Kidney (tissue), 14 donors: ENCODE data around the gene CGRRF1. TPM values are rescaled to one million over a fixed set of nuclear protein-coding genes. Genes with fewer than 3 reads are reported as not detected.

Experiments
- DNase-seq, 5 donors: peaks; one replicate each; pipeline ENCODE4 v3.0.0-alpha.2; 2013 to 2020
- FAIRE-seq: peaks from 2 replicates; lab custom pipeline; 2012; peaks lifted over from hg19 to GRCh38; lab: Jason Lieb, UNC
- H3K27ac ChIP-seq, 2 donors: one replicate each; pipeline ENCODE4 v1.7.0; 2013; ENCODE audit warnings: low read depth in 2 of 2, low read length in 2 of 2, inconsistent platforms in 1 of 2
- H3K27me3 ChIP-seq: one replicate; pipeline ENCODE4 v1.7.1; 2013; ENCODE audit warnings: low read length, inconsistent platforms; ENCODE audit not compliant: control insufficient read depth, insufficient read depth
- H3K36me3 ChIP-seq, 3 donors: one replicate each; pipeline versions ENCODE4 v1.7.0 to v1.7.1; 2013; ENCODE audit warnings: low read length in 3 of 3, control low read depth in 1 of 3, inconsistent platforms in 1 of 3; ENCODE audit not compliant: insufficient read depth in 3 of 3, control insufficient read depth in 2 of 3
- H3K4me1 ChIP-seq, 3 donors: one replicate each; pipeline versions ENCODE4 v1.7.0 to v1.7.1; 2013; ENCODE audit warnings: low read length in 3 of 3, inconsistent platforms in 1 of 3, low read depth in 1 of 3; ENCODE audit not compliant: control insufficient read depth in 2 of 3, insufficient read depth in 2 of 3
- H3K4me3 ChIP-seq, 3 donors: one replicate each; pipeline versions ENCODE4 v1.7.0 to v1.8.1; 2013; ENCODE audit warnings: low read length in 3 of 3, control low read depth in 1 of 3, inconsistent platforms in 1 of 3
- H3K9ac ChIP-seq, 3 donors: one replicate each; pipeline versions ENCODE4 v1.7.0 to v1.7.1; 2013; ENCODE audit warnings: low read length in 3 of 3, control low read depth in 1 of 3, inconsistent platforms in 1 of 3
- H3K9me3 ChIP-seq, 3 donors: one replicate each; pipeline versions ENCODE4 v1.7.0 to v1.7.1; 2013; ENCODE audit warnings: low read length in 3 of 3, control low read depth in 1 of 3, inconsistent platforms in 1 of 3; ENCODE audit not compliant: control insufficient read depth in 2 of 3, insufficient read depth in 1 of 3
- CTCF ChIP-seq: IDR thresholded peaks from 3 replicates; pipeline ENCODE4 v1.5.1; 2012; ENCODE audit warnings: mild to moderate bottlenecking, moderate library complexity, borderline replicate concordance; ENCODE audit not compliant: insufficient read depth; ENCODE audit errors: extremely low read depth
- intact Hi-C: fragments of 100-400 bp; cut with DNase I; formaldehyde crosslinking; loops from one replicate; pipeline ENCODE4 v1.11.1; 2022
- polyA plus RNA-seq: library from polyadenylated mRNA; stranded (reverse); fragments of 350-450 nt; fragmentation: Illumina TruSeq; extraction: RNeasy Lipid Tissue Mini Kit (QIAGEN cat#74804); gene quantifications from one replicate; pipeline ENCODE4 v1.2.3, GENCODE V29; 2014; ENCODE audit warnings: low read depth, low replicate concordance; ENCODE audit not compliant: insufficient read depth
- total RNA-seq: library from RNA; stranded (reverse); fragmentation: NEBNext Ultra II Directional; extraction: Animal tissue kit (Norgen Biotek cat#: 25700); gene quantifications from one replicate; pipeline ENCODE4 v1.2.1, GENCODE V29; 2021
- donor health status: control.
- donor health status: control.
- donor health status: control.
- donor health status: control.
- donor health status: control.
- donor health status: DM: yes; HTN: yes; CAD: no.
- donor health status: Normal renal cell carcinoma (clear cell type).

The CGRRF1 gene
- total and polyA plus RNA-seq, 2 donors from 2014 or later, result 19.6 to 26.2 TPM

- TF ChIP-seq CTCF, result no peak
- H3K36me3 ChIP-seq, result peaks cover 0 to 2% (median 0%) of the 10 kb centered on the region in 3 donors
- H3K4me1 ChIP-seq, result peaks cover 0 to 9% (median 0%) of the 10 kb centered on the region in 3 donors
- DNase-seq (no peak), FAIRE-seq (no peak)
- H3K4me3 ChIP-seq, result no peak overlapping the region
- H3K9ac ChIP-seq, result no peak overlapping the region
- intact Hi-C loops, result no loop called here
- H3K9me3 ChIP-seq, result no peaks in the 10 kb centered on the region
- H3K27ac ChIP-seq, result no peak overlapping the region
- no peaks in the 10 kb centered on the region for H3K27me3 ChIP-seq
Observed at GRCh38 chr14:54570631-54571415, 61.1 kb downstream of the CGRRF1 start.

GRCh38 chr14:54572316-54572715 lies 62.6 kb downstream of the CGRRF1 start:
- no peaks in the 10 kb centered on the region for H3K27me3 ChIP-seq
- intact Hi-C loops, result no loop called here
- H3K4me3 ChIP-seq, result no peak overlapping the region
- H3K9ac ChIP-seq, result no peak overlapping the region
- FAIRE-seq, result no peak
- peak; percentile 32 for TF ChIP-seq CTCF
- peaks cover 0 to 9% (median 0%) of the 10 kb centered on the region in 3 donors for H3K4me1 ChIP-seq
- H3K36me3 ChIP-seq, result peaks cover 0 to 2% (median 0%) of the 10 kb centered on the region in 3 donors
- no peak overlapping the region for H3K27ac ChIP-seq
- no peak for DNase-seq
- no peaks in the 10 kb centered on the region for H3K9me3 ChIP-seq

GRCh38 chr14:54574528-54574927 lies 64.8 kb downstream of the CGRRF1 start:
- intact Hi-C loops, result no loop called here
- Histone ChIP-seq H3K4me3 (no peak overlapping the region), H3K27ac (no peak overlapping the region), H3K4me1 (peaks cover 0 to 3% (median under 1%) of the 10 kb centered on the region in 3 donors), H3K9me3 (no peaks in the 10 kb centered on the region), H3K27me3 (no peaks in the 10 kb centered on the region), H3K36me3 (peaks cover 0 to 2% (median 0%) of the 10 kb centered on the region in 3 donors), H3K9ac (no peak overlapping the region)
- DNase-seq, result no peak
- no peak for TF ChIP-seq CTCF
- FAIRE-seq, result no peak
